HG02759 (cell line): ENCODE data around the gene BID.

ENCODE experiments used
- ATAC-seq: cut with Tn5 transposase; IDR thresholded peaks from one replicate; pipeline ENCODE4 v1.9.1; 2021; ENCODE audit warnings: mild to moderate bottlenecking, moderate library complexity; ENCODE audit not compliant: unreplicated experiment

BID gene

GRCh38 chr22:17803609-17804270 is 29.5 kb upstream of the BID start:
- ATAC-seq = no peak

GRCh38 chr22:17802822-17803221 is 28.6 kb upstream of the BID start:
- ATAC-seq = no peak

DNA sequence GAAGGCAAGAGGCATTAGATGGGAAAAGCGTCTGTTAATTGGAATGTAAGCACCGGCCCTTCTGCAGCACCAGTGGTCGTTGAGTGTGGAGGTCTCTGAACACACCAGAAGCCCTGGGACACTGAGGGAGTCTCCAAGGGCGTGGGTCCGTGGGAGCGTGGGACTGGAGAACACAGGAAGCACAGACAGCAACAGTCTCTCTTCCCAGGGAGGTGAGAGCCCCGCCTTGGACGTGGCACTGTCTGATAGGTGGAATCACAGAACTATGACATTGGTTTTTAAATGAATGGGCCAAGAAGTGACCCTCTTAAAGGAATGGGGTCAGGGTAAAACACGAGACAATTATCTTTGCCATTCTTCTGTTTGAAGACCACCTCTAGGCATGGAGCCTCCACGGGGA is 28.1 kb upstream of the BID start:
- no peak for ATAC-seq

DNA sequence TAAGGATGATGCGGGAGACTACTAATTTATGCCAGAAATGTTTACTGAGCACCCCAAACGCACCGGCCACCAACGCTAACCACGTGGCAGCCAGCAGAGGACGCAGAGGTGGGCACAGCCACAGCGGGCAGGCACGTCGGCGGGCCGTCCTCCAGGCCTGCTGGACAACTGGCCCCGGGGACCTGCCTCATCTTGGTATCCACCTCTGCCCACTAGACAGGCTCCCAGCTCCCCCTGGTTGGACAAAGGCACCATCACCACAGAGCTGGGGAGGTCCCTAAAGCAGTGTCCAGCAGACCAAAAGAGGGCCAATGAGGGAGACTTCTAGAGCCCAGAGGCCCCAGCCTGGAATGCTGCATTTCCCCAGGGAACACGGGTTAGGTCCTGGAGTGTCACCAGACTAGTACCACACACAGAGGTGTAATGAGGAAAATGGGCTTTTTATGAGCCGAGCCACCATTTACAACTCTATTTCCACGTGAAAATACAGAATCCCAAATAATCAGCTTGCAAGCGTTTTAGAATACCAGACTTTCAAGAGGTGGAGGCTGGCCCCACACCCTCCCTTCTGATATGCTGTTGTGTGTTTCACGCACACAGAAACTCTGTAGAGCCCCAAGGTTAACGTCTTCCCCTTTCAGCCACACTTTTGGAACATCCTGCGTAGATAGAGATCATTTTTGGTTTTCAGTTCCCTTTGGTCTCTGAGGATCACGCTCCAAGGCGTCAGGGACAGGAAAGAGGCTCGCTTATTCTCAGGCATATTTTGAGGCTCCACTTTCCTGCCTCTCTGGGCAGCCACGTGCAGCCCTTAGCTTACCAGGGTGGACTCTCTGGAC is 23.7 kb upstream of the BID start:
- ATAC-seq = peak; percentile 49

DNA sequence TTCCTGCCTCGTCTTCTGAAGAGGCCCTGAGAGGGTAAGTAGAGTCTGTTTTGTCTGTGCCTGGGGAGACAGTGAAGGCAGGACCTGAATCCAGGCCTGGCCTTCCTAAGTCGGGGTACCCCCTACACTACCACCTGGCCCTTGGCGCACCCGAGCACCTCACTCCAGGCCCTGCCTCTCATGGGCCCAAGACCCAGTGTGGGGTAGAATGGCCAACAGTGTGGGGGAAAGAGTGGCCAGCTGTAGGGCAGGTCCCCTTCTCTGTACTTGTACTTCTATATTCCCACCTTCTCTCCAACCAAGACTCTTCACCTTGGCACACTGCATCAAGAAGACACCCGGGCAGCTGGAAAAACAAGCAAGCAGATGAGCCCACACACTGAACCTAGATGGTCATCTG is 22.4 kb upstream of the BID start:
- ATAC-seq = no peak

DNA sequence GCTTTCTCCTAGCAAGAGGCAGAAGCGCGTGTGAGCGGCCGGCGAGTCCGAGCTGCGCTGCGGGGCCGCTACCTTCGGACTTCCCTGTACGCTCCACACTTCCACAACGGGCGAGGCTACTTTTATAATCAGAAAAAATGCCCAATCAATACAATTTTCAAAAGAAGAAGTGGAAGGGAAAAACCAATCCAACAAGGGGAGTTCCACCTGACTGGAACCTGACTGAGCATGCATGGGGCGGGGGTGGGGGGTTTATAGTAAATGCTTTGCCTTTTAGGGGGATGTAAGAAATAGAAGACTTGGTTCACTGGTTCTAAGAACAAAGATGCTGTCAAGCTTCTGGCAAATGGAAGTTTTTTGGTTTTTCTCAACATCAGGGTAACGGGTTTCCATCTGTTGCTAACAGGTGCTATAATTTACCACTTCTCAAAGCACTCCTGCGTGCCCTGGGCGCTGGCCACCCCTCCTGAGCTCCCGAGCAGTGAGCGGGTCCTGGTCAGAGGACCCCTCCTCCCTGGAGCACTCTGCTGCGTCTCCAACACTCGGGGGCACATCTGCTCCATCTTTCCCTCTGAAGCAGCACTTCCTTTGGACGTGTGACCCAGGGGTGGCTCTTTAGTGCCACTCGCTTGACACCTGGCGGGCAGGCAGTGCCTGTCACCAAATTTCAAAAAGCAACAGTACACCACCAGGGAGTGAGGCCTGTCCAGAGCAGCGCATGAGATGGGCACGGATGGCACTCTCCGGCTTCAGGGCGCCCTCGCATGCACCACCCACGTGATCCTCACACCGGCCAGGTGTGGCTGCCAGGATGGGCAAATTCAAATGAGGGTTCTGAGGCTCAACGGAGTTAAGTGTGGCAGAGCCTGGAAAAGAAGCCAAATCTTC is 21.6 kb upstream of the BID start:
- peak; percentile 27 for ATAC-seq

DNA sequence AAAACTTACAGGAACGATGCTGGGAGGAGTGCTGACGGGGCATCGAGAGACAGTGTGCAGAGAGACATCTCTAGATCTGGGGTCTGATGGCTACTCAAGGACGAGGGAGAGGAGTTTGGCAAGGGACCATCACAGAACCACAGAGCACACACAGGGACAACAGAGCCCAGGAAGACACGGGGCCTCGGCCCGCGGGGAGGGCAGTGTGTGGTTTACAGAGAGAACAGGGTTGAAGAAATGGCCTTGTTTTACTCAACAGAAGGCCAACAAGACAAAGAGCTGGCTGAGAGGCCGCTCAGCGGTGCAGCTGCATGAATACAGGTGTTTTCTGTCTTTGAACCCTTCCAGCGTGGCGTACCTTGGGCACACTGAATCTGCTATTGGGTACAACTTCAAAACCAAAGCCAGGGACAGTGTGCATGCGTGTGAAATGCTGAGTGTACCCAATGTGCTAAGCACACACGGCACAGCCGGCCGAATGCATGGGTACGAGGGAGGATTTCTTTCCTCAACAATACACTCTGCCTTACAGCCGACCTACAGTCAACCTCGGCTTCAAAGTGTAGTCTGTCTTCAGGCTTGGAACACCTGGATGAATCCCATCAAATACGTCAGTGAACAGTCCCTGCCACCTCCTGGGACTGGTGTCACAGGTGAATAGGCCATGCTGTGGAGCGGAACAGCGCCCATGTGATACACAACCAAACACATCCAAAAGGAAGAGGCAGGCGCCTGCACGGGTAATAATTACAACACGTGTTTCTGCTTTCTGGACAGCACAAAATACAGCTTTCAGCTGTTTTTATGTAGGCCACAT is 20.7 kb upstream of the BID start:
- no peak for ATAC-seq

DNA sequence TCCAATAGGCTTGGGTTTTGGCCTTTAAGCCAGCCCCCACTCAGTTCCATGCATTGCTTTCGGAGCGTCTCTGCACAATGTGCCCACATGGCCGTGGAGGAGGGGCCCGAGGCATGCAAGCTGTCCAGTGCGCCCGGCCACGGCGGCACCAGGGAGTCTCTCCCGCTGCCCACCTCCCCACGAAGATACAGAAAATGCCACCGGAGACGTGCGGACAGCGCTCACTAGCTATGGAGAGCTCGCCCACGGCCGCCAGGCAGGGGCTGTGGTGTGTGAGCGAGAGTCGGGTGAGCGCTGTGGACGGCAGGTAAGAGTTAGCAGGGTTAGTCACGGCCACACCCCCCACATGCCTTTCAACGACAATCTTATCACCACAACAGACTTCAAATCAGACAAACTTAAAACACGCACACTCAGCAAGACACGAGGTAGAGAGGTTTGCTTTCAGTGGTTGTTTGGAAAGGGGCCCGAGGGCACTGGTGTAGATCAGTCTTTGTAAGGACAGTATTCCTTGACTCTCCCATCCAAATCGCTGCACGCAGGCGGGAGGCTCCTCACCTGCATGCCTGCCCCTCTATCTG is 18.7 kb upstream of the BID start:
- no peak for ATAC-seq

DNA sequence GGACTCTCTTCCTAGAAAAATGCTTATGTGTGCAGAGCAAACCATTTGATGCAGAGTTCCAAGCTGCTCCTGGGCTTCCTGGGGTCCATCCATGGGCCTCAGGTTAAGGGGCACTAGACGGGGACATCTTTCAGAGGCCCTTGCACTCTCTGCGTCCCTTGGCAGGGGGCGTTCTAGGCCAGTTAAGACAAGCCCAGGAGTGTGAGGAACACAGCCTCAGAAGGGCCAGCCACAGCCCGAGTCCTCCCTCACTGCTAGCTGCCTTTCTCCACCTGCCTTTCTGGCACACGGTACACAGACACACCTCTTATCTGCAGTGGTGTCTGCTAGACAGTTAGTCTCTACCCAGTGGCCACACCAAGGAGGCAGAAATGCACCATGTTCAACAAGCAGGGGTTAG is 18.0 kb upstream of the BID start:
- ATAC-seq = no peak

DNA sequence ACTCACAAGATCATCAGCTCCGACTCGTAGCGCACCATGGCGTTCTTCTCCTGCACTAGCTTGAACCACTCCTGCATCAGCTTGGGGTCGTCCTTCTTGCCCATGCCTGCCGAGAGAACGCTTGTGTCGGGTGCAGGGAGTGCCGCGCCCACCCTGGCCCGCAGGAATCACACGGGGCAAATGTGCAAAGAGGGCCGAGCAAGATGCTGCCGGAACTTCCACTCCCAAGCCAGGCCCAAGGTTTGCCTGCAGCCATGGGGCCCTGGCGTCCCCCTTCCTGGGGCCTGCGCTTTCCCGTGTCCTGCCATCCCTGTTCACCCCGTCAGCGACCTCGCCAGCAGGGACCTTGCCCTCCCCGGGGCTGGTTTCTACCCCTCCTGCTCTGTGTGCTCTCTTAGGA is 16.9 kb upstream of the BID start:
- no peak for ATAC-seq

GRCh38 chr22:17789379-17790200 is 15.3 kb upstream of the BID start:
- ATAC-seq = no peak

DNA sequence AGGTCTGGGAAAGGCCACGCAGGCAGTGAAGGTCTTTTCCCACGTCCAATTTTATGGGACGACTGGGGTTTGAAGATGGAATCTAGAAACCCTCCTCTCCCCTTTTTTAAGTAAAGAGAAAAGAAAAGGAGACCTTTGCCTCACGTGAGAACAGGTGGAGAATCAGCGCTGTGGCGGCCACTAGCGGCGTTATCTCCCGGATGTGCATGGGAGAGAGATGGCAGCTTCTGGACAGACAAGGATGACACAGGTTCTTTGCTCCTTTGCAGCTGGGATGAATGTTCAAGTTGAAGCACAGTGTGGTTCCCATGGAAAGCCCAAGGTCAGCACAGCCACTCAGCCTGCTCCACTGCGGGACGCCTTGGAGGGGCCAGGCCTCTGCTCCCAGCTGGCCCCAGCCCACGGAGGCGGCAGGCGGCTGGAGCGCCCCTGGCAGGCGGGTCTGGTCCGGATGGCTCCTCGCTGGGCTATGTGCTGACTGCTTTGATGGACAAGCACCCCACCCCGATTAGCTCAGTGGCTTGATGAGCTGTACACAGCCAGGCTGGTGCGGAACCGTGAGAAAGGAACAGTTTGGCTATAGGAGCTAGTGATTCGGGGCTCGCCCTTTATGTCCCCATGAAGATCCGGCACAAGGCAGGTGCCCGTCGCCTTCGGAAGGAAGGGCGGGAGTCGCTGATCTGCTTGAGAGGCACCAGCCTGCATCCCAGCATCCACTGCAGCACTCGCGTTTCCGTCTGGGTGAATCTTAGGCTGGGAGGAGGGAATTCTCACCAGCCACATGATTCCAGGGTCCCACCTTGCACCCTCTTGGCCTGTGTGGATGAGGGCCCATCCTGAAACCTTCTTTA is 14.5 kb upstream of the BID start:
- ATAC-seq = no peak

DNA sequence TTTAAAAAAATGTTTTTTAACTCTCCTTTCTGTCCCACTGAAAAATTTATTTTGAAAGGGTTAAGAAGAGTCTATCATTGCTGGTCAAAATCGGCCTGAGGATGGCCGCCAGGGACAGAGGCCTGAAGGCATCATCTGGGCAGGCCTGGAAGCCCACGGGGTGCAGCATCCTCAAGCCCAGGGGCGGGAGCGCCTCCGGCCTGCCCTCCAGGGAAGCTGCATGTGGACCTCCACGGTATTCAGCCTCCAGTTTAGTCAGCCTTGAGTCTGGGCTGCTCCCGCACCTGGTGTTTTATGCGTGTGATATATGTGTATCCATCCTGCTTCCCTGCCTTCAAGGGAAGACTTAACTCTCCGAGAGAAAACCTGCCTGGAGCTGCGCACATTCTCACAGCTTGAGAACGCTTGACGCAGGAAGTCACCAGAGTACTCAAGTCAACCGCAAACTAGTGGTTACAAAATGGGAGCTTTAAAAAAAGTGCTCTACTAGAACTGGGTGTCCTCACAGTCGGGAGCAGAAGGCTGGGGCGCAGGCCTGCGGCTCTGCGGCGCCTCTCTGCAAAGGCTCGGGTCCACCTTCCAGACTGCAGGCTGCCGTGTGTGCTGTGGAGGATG is 13.6 kb upstream of the BID start:
- ATAC-seq = no peak

DNA sequence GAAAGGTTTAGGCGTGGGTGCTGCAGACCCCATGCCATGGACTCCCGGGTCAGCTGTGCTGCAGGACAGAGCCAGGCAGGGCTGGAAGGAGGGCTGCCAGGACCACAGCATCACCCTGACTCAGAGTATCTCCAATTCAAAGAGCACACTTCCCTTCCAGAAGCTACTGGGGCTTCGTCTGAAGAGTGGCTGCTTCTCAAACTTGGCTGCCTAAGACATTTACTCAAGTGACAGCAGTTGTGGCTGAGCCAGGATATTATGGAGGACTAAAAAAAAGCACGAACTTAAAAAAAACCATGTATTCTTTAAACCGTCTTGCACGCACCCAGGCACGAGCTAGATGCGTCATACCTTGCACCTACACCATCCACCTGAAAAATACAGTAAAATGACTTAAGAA is 13.0 kb upstream of the BID start:
- no peak for ATAC-seq

GRCh38 chr22:17786435-17787161 is 12.3 kb upstream of the BID start:
- ATAC-seq = no peak

DNA sequence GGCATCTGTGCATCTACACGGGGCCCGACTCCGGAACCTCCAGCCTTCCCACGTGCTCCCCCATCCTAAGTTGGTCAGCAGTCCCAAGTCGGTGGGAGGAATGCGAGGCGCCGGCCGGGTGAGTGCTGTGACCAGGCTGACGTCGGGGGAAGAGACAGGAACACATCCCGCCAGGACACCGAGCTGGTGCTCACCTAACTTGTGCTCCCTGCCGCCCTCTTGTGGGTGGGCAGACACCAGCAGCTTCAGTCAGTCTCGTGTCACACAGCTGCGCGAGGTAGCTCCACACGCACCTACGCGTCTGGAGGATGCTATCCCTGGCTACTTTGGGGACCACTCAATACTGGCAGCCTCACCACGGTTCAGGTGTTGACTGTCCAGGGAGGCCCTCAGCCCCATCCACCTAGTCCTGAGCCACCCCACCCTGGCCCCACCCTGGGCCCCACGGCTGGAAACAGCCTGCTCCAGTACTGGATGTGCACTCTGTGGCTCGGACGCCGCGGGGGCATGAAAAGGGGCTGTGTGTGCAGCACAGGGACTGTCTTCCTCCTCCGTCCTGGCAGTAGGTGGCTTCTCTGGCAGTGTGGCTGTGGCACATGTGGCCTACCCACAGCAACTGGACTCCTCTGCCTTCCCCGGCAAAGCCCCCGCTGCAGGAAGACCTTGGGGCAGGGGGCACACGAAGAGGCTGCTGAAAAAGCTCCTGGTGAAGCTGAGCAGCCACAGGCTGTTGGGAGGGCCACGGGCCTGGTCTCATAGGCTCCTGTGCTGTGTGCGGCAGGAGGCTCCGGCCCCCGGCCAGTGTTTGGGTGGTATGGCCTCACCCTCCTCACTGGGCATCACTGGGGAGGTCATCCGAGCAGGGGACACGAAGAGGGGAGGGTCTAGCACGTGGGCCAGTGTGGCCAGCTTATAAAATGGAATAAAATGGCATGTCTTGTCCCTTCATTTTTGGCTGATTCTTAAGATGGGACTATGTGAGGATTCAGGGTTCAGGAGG is 11.2 kb upstream of the BID start:
- ATAC-seq = no peak
